GM19468 (cell line): Measurements from ENCODE around the gene FBLN2.

Experiments
- ATAC-seq: cut with Tn5 transposase; IDR thresholded peaks from one replicate; pipeline ENCODE4 v1.9.1; 2021; ENCODE audit warnings: mild to moderate bottlenecking, moderate library complexity, moderate number of reproducible peaks; ENCODE audit not compliant: unreplicated experiment; ENCODE audit errors: extremely low read depth

The FBLN2 gene

GRCh38 chr3:13575459-13576061 lies 26.6 kb downstream of the FBLN2 start:
- ATAC-seq = no peak

GRCh38 chr3:13577181-13578121 lies 28.5 kb downstream of the FBLN2 start:
- ATAC-seq = no peak

GRCh38 chr3:13578251-13578650 lies 29.3 kb downstream of the FBLN2 start:
- ATAC-seq = no peak

GRCh38 chr3:13579063-13579462 lies 30.1 kb downstream of the FBLN2 start:
- no peak for ATAC-seq

GRCh38 chr3:13580256-13581023 lies 31.5 kb downstream of the FBLN2 start:
- ATAC-seq = no peak

- no peak for ATAC-seq
Measured at GRCh38 chr3:13581485-13582365, 32.8 kb downstream of the FBLN2 start.

GRCh38 chr3:13582366-13583250 lies 33.7 kb downstream of the FBLN2 start:
- ATAC-seq = no peak

GRCh38 chr3:13583251-13584180 lies 34.6 kb downstream of the FBLN2 start:
- ATAC-seq = no peak

GRCh38 chr3:13584427-13584891 lies 35.5 kb downstream of the FBLN2 start:
- no peak for ATAC-seq

GRCh38 chr3:13584901-13585300 lies 36.0 kb downstream of the FBLN2 start:
- ATAC-seq = no peak

- no peak for ATAC-seq
Measured at GRCh38 chr3:13587442-13587841, 38.5 kb downstream of the FBLN2 start.

- no peak for ATAC-seq
Measured at GRCh38 chr3:13588221-13588701, 39.3 kb downstream of the FBLN2 start.

GRCh38 chr3:13588993-13589392 lies 40.1 kb downstream of the FBLN2 start:
- no peak for ATAC-seq

GRCh38 chr3:13590841-13591520 lies 42.1 kb downstream of the FBLN2 start:
- ATAC-seq = no peak

GRCh38 chr3:13593615-13594014 lies 44.7 kb downstream of the FBLN2 start:
- no peak for ATAC-seq

GRCh38 chr3:13594146-13594545 lies 45.2 kb downstream of the FBLN2 start:
- ATAC-seq = no peak

GRCh38 chr3:13594991-13595421 lies 46.1 kb downstream of the FBLN2 start:
- ATAC-seq = no peak
